HG02588 (cell line): ENCODE results near the gene SCML2.
"Not testable (repeated sequence)": the region's sequence is repeated elsewhere in the genome, so short reads cannot be mapped to it uniquely, and the experiment has no call there.

Experiments used
- ATAC-seq: cut with Tn5 transposase; IDR thresholded peaks from one replicate; pipeline ENCODE4 v1.9.1; 2021; ENCODE audit warnings: mild to moderate bottlenecking, moderate library complexity; ENCODE audit not compliant: unreplicated experiment

The SCML2 gene

DNA sequence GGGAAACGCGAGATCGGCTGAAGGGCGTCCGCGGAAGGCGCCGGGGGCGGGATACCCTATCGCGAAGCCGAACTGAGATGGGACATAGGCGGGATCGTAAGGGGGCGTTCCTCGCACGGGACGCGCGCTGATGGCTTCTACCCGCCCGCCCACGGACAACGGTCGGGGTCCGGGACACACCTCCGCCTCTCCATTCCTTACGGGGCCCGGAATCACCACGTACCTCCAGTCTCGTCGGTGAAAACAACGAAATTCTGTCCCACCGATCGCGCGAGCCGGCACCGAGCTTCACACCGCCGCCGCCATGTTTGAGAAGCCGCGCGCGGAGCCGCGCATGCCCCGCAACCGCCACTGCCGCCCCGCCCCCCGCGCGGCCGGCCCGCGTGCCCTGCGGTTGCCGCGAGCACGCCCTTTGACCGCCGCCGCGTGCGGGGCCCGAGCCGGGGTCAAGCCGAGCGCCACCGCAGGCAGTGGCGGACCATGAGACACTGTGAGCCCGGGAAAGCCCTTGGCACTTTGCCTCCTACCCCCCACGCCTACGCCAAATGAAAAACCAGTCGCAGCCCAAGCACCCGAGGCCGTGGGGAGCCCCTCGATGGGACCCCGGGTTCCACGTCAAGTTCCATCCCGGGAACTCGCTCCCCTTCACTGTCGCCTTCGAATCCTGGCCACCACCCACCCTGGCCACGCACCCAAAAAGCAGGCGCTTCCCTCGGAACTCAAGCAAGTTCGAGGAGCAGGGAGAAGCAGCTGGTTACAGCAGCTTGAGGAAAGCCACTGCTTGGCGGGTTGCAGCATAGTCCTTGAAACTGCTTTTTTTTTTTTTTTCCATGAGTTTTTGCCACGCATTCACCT lies at the start of gene SCML2:
SCML2 (minus strand) TSS at position 320 of the 855 bp plus-strand sequence. CDS start 20,617 bp downstream, outside the sequence.
- ATAC-seq: no peak

DNA sequence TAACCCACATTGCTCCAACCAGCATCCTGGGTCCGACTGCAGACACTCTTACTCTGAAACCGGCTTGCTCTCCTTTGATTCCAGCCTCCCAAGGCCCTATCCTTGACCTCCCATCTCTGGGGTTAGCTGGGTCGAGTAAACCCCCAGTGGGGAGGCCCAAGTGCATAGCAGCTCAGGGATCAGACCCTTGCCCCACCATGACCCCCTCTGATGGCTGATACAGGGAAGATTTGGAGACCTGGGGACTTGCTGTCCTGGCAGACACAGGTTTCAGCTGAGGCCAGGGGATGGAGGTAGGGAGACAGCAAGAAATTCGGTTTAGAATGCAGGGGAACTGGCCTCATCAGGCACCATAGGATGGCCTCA lies 47.3 kb upstream of the SCML2 start:
- ATAC-seq: no peak

DNA sequence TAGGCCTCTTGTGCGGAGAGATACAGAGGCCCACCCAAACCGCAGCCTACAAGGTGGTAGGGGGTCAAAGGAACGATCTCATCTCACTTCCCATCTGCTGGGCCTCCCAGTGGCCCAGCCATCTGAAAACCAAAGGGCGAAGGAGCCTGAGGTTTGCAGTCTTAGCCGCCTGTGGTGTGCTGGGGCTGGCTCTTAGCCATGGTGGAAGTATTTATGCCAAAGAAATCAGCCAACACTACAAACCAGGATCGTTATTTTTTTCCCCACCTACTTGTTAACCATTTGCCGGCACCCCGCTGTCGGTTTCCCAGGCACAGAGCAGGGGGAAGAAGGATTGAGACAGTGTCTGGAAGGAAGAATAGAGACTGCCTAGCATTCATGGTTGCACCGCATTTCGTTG lies 40.0 kb upstream of the SCML2 start:
- no peak for ATAC-seq

DNA sequence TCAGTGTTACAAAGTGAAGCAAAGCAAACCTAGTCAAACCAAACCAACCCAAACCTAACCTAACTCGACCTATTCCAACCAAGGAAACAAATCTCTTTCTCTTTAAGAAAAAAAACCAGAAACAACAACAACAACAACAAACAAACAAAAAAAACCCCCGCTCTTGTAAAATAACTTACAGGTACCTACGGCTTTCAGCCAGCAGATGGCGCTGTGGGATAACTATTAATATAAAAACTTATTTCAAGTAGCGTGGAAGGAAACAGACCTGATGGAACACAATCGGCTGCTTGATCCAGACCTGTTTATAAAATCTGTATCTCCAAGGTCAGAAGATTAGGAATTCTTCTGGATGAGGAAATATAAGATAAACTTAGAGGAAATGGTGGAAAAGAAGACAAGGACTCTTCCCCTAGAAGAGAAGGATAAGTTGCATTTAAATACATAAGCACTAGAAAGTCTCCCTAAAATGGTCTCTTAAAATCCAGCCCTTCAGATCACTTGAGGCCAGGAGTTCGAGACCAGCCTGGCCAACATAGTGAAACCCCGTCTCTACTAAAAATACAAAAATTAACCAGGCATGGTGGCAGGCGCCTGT lies 36.6 kb upstream of the SCML2 start:
- no peak for ATAC-seq

DNA sequence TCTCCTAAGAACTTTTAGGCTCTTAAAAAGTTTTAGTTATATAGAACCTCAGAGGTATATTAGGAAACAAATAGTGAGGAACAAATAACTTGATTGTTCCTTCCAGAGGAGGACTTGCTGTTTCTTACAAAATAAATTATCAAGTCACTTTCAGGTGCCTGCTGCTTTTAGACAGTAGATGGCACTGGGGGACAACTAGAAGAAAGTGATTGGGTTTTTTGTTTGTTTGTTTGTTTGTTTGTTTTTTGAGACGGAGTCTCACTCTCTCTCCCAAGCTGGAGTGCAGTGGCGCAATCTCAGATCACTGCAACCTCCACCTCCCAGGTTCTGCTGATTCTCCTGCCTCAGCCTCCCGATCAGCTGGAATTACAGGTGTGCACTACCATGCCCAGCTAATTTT lies 35.5 kb upstream of the SCML2 start:
- ATAC-seq: no peak

DNA sequence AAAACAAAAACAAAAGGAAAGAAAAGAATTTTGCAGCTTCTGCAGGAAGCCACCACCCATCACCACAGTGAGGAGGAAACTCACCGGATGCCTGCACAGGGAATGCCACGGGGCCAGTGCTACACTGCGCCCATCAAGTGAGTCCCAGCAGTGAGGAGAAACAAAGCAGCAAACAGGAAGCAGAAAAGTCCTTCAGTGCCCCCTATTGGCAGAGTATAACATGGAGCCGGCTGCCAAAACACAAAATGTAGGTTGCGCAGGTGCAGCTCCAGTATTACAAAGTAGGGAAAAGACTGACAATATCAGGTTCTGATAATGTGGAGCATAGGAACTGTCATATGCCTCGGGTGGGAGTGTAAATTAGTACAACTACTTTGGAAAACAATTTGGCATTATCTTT lies 23.3 kb upstream of the SCML2 start:
- ATAC-seq: no peak

DNA sequence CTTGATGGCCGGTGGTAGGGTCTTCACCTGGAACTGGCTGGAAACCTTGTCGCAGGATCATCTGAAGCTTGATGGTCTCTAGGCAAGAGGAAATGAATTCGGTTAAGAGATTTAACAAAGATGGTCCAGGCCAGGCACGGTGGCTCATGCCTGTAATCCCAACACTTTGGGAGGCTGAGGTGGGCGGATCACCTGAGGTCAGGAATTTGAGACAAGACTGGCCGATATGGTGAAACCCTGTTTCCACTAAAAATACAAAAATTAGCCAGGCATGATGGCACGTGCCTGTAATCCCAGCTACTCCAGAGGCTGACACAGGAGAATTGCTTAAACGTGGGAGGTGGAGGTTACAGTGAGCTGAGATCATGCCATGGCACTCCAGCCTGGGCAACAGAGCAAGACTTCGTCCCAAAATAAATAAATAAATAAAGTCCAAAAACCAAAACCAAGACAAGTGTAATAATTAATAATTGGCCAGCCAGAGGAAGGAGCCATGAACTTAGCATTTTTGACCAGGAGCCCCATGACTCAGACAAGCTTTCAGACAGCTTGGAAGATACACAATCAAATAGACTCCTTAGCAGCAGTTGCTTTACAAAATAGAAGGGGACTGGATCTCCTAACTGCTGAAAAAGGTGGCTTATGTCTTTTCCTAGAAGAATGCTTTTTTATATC lies 20.8 kb upstream of the SCML2 start:
- not testable (repeated sequence) for ATAC-seq

DNA sequence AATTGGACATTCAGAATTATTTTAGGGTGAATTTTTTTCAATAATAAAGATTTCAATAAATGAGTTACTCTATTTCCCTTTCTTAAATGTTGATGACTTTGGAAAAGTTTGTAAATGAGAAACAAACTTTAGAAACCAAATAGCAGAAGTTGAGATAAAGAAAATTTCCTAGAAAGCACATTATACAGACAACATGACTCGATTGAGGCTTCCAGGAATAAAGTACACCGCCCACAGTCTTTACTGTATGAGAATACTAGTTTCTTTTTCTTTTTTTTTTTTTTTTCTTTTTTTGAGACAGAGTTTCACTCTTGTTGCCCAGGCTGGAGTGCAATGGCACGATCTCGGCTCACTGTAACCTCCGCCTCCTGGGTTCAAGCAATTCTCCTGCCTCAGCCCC lies 14.6 kb upstream of the SCML2 start:
- ATAC-seq: not testable (repeated sequence)

DNA sequence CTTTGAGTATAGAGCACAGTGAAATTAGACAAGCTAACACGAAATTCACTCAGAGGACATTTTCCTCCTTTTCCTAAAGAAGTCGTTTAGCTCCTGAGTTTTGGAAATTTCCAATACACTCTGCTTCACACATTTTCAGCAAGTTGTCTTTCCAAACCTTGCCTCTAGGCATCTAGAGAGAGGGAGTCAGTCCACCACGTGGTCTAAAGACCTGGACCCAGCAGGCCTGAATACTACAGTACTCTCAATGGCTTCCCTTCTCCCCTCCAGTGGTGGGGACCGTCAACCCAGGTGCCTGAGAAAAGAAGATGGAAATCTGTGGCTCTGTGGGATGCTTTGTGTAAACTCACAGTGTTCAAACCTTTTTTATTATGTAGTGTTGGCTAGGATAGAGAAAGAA lies 13.9 kb upstream of the SCML2 start:
- ATAC-seq: no peak

DNA sequence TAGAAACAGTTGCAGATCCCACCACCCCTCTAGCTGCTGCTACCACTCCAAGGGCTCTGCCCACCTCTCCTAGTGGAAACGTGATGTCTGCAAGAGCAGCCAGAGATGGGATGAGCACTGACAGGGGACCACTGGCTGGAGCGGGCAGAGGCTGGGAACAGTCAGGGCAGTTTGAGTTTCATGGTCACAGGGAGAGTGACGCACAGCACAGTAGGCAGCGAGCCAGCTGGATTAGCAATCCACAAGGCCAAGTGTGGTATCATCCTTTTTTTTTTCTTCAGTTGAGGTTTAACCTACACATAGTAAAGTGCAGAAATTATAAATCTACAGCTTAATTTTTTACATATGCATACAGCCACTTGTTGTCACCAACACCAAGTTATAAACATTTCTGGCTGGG lies 6.4 kb upstream of the SCML2 start:
- no peak for ATAC-seq

DNA sequence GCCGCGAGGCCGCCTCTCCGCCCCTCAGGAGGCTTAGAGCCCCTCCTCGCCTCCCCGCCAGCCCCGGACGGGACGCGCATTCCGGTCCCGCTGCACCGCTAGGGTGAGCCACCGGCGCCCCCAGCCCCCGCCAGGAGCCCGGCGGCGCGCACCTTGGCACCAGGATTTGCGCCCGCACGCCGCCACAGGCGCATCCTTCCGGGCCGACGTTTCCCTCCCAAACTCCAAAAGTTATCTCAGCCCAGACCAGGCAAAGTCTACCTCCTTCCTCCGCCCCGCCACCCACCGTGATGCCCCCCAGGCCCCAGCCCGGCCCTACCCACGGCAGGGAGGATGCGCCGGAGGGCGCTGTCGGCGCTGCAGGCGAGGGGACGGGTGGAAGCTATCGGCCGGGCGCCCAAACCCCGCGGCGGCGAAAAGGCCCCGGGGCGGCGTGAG lies 538 bp downstream of the SCML2 start:
- no peak for ATAC-seq

DNA sequence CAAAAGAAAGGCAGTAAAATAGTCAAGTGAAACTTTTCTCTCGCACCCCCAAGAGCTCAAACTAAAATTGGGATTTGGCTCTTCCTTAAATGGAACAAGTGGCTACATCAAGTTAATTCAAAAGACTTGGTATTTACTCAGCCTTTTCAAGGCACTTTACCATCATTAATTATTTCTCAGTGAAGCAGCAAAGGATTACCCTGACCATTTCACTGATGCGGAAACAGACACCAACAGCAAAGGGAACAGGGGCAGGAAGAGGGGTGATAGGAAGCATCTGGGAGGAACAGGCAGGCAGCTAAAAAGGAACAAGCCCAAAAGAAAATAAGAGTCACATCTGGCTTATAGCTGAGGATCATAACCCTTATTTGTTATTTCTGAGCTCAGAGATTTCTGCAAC lies 2.7 kb downstream of the SCML2 start:
- no peak for ATAC-seq

DNA sequence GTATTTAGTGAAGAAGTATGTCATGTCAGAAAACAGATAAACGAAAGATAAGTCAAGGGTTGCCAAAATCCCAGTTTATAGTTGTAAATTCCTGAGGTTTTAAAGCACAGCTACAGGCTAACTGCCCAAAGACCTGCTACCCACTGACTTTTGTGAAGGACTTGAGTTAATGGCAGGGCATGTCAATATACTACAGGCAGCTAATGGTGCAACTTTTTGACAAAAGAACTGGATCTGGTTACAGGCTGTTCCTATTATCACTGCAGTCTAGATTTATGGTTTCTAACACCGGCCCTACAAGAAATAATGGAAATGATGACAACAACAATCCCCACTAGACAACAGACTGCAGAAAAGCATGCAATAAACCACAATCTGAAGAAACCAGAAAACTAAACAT lies 6.4 kb downstream of the SCML2 start:
- ATAC-seq: no peak

DNA sequence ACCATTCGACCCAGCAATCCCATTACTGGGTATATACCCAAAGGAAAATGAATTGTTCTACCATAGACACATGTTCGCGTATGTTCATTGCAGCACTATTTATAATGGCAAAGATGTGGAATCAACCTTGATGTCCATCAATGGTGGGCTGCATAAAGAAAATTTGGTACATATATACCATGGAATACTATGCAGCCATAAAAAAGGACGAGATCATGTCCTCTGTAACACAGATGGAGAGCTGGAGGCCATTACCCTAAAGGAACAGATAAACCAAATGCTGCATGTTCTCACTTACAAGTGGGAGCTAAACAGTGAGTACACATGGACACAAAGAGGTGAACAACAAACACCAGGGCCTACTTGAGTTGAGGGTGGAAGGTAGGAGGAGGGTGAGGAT lies 45.1 kb downstream of the SCML2 start:
- no peak for ATAC-seq

DNA sequence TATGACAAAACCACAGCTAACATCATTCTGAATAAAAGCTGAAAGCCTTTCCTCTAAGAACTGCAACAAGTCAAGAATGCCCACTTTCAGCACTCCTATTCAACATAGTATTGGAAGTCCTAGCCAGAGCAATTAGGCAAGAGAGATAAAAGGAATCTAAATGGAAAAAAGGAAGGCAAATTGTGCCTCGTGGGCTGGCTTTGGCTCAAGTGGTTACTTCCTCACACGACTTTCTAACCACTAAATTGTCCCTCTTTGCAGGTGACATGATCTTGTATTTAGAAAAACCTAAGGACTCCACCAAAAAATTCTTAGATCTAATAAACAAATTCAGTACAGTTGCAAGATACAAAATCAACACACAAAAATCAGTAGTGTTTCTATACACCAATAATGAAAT lies 57.2 kb downstream of the SCML2 start:
- ATAC-seq: no peak

DNA sequence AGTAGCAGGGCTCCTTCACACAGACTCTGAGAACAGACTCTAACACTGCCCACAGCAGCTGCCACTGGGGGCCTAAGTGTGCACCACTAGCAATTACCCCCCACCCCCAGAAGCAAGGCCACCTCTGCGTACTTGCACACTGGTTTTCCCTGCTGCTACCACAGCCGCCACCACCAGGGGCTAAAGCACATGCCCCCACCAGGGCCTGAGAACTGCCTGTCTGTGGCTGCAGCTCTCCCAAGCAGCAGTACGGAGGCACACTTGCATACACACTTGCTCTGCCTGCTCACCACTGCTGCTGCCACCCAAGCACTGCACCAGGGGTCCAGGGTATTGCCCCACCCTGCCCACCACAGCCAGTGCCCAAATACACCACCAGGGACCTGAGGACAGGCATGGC lies 59.6 kb downstream of the SCML2 start:
- ATAC-seq: no peak

DNA sequence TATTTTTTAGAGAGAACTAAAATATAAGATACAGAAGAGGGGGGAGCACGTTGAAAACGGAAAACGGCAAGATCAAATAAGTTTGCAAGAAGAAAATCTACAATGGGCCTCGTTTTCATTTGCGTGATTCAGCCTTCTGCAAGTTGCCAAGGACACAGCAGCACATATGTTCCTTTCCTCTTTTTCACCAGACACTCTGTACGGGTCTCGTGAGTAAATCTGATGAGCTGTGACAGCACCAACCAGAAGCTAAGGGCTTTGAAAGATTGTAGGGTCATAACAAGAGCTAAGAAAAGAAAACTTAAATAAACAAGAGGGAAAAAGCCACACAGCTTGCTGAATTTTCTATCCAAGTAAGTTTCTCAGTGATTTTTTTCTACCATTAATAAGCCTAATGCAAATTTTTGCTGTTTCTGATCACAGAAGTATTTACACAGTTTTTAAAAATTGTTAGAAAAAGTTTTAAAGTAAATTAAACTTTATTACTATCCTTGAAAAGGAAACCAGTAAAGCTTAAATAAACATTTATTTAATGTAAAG lies 63.4 kb downstream of the SCML2 start:
- ATAC-seq: no peak

DNA sequence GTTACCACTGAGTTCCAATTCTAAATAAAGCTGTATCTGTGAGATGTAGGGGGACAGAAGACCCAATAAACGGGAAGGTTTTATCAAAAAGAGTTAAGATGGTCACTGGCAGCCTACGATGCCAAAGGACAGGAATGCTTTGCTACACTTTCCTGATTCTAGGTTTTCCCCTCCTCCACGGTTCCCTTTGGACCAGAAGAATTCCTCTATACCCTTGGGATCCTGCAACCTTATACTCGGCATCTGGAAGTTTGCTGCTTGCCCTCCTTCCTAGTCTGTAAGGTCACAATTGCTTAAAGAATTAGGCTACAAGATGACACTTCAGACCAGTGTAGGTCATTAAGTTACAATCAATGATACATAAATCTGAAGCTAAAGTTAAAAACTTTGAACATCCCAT lies 64.3 kb downstream of the SCML2 start:
- ATAC-seq: no peak

DNA sequence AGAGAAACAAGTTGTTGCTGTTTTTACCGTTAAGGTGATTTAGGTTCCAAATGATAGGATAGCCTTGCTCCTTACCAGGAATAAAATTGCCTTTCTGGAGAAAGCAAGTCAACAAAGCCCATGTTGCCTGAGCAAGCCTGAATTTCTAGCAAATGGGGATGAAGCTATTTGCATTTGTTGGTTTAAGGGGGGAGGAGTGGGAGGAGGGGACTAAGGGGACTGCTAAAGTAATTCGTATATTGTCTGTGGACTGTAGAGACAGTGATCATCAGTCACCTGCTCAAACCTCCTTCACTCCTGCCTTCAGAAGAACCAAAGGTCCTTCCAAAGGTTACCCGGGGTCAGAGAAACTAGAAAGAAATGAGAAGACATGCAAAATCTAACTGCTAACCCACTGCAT lies 65.8 kb downstream of the SCML2 start:
- ATAC-seq: no peak

DNA sequence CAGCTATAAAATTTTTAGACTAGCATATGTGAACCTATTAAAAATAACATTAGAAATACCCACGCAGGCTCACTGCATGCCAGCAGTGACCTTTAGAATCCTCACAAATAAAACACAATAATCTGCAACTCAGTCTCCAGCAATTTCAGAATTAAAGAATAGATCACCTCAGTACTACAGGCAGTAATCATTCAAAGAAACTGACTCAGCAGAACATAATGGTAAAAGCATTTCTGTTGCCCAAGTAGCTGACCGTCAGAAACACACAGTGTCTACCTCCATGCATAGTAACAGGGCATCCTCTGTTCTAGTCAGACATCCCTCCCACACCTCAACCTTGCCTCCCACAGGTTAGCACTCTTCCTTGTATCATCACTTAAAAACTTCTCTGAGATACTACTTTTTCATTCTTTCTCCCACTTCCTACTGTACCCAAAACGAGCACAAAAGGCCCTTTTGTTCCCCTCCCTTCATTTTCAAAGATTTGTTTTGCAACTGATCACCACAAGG lies 68.1 kb downstream of the SCML2 start:
- no peak for ATAC-seq

DNA sequence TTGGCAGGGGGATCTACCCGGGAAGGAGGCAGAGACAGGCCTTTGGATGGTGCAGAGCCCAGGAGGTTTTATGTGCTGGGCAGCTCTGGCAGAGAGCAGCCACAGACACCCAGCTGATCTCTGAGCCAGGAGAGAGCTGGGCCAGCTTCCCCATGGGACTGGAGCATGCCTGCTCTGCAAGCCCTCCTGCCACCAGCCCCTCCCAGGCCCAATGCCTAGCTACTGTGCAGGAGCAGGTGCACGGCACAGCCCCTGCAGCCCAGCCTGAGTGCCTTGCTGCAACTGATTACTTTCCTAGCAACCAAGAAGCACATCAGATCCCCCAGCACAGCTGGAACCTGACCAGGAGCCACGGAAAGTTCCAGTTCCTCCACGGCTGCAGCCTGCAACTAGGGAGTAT lies 76.0 kb downstream of the SCML2 start:
- no peak for ATAC-seq

DNA sequence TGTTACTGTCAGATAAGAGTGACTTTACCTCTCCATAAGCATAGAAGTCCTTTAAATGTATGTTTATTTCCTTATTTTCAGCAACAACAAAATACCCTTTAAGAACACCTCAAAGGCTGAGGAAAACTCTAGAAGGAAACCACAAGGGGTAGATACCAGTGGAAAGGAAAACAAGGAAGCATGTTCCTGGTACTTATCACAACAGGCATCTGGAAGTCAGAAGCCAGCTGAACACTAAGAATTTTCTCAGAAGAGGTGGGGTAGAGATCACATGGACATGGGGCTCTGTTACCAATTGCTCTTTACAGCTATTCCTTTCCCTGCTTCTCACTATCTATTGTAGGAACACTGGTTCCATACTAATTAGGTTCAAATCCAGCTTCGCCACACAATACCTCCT lies 82.3 kb downstream of the SCML2 start:
- no peak for ATAC-seq
